ENCODE results near the gene TNFRSF12A.

TNFRSF12A gene

DNA sequence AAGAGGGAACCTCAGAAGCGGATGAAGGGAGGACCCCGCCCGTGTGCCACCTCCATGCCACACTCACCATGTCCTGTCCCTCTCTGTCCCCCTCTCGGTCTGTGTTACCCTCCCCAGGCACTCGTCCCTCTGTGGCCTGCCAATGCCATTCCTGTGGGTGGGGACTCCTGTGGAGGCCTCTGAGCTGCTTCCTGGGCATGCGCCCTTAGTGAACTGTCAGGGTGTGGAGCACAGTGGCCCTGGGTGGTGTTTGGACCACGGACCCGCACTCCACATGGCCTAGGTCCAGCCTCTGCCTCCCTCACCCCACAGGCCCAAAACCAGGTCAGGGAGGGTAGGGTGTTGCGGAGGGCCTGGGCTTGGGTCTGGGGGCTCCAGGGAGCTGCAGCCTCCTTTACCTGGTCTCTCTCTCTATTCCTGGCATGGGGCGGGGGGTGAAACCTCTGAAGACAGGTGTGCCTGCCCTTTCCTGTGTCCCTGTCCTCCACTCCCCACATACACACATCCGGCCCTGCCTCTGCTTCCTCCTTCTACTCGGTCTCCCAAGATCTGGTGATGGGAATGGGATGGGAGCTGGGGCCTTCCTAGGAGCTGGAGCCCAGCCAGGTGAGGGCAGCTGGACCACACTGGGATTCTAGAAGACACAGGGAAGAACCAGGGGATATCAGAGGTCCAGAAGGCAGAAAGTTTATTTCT lies 28.5 kb upstream of the TNFRSF12A start:
- TF ChIP-seq, protein P1, sequence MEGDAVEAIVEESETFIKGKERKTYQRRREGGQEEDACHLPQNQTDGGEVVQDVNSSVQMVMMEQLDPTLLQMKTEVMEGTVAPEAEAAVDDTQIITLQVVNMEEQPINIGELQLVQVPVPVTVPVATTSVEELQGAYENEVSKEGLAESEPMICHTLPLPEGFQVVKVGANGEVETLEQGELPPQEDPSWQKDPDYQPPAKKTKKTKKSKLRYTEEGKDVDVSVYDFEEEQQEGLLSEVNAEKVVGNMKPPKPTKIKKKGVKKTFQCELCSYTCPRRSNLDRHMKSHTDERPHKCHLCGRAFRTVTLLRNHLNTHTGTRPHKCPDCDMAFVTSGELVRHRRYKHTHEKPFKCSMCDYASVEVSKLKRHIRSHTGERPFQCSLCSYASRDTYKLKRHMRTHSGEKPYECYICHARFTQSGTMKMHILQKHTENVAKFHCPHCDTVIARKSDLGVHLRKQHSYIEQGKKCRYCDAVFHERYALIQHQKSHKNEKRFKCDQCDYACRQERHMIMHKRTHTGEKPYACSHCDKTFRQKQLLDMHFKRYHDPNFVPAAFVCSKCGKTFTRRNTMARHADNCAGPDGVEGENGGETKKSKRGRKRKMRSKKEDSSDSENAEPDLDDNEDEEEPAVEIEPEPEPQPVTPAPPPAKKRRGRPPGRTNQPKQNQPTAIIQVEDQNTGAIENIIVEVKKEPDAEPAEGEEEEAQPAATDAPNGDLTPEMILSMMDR (IDR thresholded peaks at IDR 0.05; ENCODE audit: low read depth, low read length, missing control alignments), result no peak
- DNase-seq (ENCODE audit: low read depth), result no peak
- no peak overlapping the region for H3K4me3 ChIP-seq (ENCODE audit: low read depth, low read length)

DNA sequence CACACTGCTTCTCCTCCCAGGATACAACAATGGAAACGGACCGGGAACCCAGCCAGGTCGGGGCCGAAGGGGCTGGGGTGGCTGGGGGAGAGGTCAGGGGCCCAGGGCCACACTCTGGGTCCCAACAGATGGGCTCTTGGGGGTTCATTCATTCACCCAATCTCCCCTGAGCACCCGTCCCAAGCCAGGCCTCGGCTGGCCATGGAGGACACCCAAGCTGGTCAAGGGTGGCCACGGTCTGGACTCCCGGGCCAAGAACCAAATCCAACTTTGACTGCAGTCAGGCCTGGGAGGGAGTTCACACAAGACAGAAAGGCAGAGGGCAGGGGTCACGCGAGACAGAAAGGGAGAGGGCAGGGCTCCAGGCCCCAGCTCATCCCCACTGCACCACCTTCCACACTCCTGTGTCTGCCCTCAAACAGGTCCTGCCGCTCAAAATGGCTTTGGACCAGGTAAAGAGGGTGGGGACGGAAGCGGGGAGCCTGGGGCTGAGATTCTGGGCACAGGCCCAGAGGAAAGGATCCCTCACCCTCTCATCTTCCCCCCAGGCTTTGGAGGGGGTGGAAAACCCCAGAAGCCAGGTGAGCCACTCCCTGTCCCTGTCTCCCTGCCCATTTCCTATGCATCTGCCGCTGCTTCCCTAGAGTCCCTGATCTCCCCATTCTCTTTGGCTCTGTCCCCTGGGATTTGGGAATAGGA lies 27.6 kb upstream of the TNFRSF12A start:
- TF ChIP-seq, protein P1 (IDR thresholded peaks at IDR 0.05; ENCODE audit: low read depth, low read length, missing control alignments), result no peak
- no peak overlapping the region for H3K4me3 ChIP-seq (ENCODE audit: low read depth, low read length)
- DNase-seq (ENCODE audit: low read depth), result no peak

DNA sequence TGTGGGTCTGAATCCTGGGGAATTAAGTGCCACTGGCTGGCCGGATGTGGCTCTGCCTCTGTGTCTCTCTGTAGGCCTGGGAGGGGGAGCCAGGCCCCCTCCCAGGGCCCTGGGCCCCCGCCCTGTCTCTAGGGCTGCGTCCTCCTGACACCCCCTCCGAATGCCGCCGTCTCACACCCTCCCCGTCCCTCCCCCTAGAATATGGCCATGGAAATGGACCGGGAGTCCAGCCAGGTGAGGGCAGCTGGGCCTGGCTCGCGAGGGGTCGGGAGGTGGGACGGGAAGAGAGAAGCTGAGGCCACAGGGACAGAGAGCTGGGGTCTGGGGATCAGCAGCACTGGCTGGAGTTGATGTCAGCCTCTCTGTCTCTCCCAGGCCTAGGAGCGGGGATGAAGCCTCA lies 23.9 kb upstream of the TNFRSF12A start:
- TF ChIP-seq, protein P1 (IDR thresholded peaks at IDR 0.05; ENCODE audit: low read depth, low read length, missing control alignments), result no peak
- H3K4me3 ChIP-seq (ENCODE audit: low read depth, low read length), result no peak overlapping the region

DNA sequence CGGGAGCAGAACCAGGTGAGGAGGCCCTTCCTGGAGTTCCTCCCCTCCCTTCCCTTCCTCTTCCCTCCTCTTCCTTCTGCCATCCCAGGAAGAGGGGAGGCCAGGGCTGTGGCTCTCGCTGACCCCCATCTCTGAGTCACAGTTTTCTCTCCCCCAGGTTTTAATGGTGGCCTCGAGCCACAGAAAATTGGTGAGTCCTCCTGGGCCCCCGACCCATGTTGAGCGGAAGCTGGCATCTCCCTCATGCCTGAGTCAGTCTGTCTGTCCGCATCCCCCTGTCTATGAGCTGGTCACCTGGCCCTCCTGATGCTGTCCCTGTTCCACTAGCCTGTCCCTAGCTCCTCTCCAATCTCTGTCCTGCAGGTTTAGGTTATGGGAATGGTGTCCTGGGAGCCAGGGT lies 20.2 kb upstream of the TNFRSF12A start:
- TF ChIP-seq, protein P1 (IDR thresholded peaks at IDR 0.05; ENCODE audit: low read depth, low read length, missing control alignments), result no peak
- H3K4me3 ChIP-seq (ENCODE audit: low read depth, low read length), result no peak overlapping the region
- DNase-seq (ENCODE audit: low read depth), result no peak

More for the DNA sequence above, 23.9 kb upstream of the TNFRSF12A start:
- no peak for DNase-seq (ENCODE audit: low read depth)

DNA sequence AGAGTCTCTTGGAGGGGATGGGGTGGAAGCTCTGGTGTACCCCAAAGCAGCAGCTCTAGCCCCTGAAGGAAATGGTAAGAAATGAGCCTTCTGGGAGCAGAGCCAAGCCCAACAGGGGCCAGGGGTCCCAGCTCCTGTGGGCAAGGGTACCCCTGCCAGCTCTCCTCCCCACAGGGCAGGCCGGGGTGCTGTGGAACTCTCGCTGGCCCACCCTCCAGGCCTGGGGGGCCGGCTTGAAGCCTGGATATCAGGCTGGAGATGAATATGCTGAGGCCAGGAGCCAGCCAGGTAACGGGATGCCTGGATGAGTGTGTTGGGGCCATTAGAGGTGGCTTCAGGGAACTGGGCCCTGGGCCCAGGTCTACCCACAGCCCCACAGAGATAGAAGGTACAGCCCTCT lies 19.6 kb upstream of the TNFRSF12A start:
- DNase-seq (ENCODE audit: low read depth), result no peak
- TF ChIP-seq, protein P1 (IDR thresholded peaks at IDR 0.05; ENCODE audit: low read depth, low read length, missing control alignments), result no peak
- no peak overlapping the region for H3K4me3 ChIP-seq (ENCODE audit: low read depth, low read length)

DNA sequence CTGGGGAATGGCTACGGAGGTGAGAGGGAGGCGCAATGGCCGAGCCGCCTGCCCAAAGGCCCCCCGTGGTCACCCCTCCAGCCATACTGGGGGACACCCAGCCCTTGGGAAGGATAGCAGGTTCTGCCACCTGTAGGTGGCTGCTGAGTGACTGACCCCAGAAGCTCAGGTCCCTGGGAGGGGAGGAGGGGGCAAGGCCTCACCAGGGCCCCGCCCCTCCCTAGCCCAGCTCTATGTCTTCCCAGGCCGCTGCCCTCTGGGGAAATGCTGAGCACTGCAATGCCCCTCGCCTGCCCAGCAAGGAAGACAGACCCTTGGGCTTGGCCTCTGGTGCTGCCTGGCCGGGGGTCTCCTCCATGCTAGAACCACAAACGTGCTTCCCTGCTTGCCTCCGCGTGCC lies 18.9 kb upstream of the TNFRSF12A start:
- TF ChIP-seq, protein P1 (IDR thresholded peaks at IDR 0.05; ENCODE audit: low read depth, low read length, missing control alignments), result no peak
- H3K4me3 ChIP-seq (ENCODE audit: low read depth, low read length), result no peak overlapping the region
- DNase-seq (ENCODE audit: low read depth), result no peak

All from GM12864 (cell line).